ENCODE measurements around the gene SMIM41. TPM values are rescaled to one million over a fixed set of nuclear protein-coding genes. Genes with fewer than 3 reads are reported as not detected.
A peak's percentile ranks its signal among the peaks of the same experiment; 100 is the strongest.

SMIM41 gene
- total RNA-seq, 1 experiment from 2014 or later, result not detected

- POLR2A ChIA-PET (ENCODE audit: unreplicated experiment), result interaction anchor here (0.6 kb wide), 1 partner anchor 37 kb away, joined by 4 read pairs; no protein-coding TSS in a partner anchor
- Histone ChIP-seq H3K4me3 (ENCODE audit: low read length) (peak overlapping the region; percentile 42; the same call in 1 of the 2 replicates), H3K9me3 (ENCODE audit: low read length) (no peaks in the 10 kb centered on the region), H3K27ac (ENCODE audit: low read length) (peak overlapping the region; percentile 100), H3K4me1 (ENCODE audit: insufficient read depth, low read length) (peaks cover 63% of the 10 kb centered on the region), H4K20me1 (ENCODE audit: low read length) (no peaks in the 10 kb centered on the region), H2AFZ (ENCODE audit: low read length) (peak overlapping the region; percentile 48; the same call in 1 of the 2 replicates), H3F3A (ENCODE audit: low read length, unreplicated experiment) (peaks cover 5% of the 10 kb centered on the region), H3K9ac (ENCODE audit: low read length) (peak overlapping the region; percentile 72), H3K36me3 (ENCODE audit: low read depth, low read length) (no peaks in the 10 kb centered on the region), H3K9me2 (replicated peaks; ENCODE audit: low read length) (no peaks in the 10 kb centered on the region), H3K4me2 (ENCODE audit: low read length) (peak overlapping the region; percentile 73), H3K27me3 (ENCODE audit: low read length) (no peaks in the 10 kb centered on the region), H3K79me2 (ENCODE audit: low read length) (no peaks in the 10 kb centered on the region)
- BruUV-seq (replicated peaks), result TSS peak; percentile 24
- ATAC-seq (no peak), DNase-seq (no peak)
- TF ChIP-seq EZH2phosphoT487 (IDR thresholded peaks at IDR 0.05; ENCODE audit: borderline replicate concordance, low read length) (no peak), CTCF (conservative IDR thresholded peaks at IDR 0.05; ENCODE audit: low read depth, low read length) (no peak), EZH2 (IDR thresholded peaks at IDR 0.05; ENCODE audit: low read length, unreplicated experiment) (no peak)
- CTCF ChIA-PET, result no interaction called here
- intact Hi-C loops (cut with micrococcal nuclease), result no loop called here
Observed at GRCh38 chr12:52152905-52153317, 73.4 kb downstream of the SMIM41 start.

- Histone ChIP-seq H3K79me2 (ENCODE audit: low read length) (no peaks in the 10 kb centered on the region), H4K20me1 (ENCODE audit: low read length) (no peaks in the 10 kb centered on the region), H3K9ac (ENCODE audit: low read length) (peak overlapping the region; percentile 5; the same call in 1 of the 2 replicates), H3K9me2 (replicated peaks; ENCODE audit: low read length) (no peaks in the 10 kb centered on the region), H3K27me3 (ENCODE audit: low read length) (no peaks in the 10 kb centered on the region), H3K9me3 (ENCODE audit: low read length) (no peaks in the 10 kb centered on the region), H3F3A (ENCODE audit: low read length, unreplicated experiment) (peaks cover 5% of the 10 kb centered on the region), H3K36me3 (ENCODE audit: low read depth, low read length) (no peaks in the 10 kb centered on the region), H2AFZ (ENCODE audit: low read length) (no peak overlapping the region), H3K4me3 (ENCODE audit: low read length) (no peak overlapping the region), H3K27ac (ENCODE audit: low read length) (peak overlapping the region; percentile 54), H3K4me2 (ENCODE audit: low read length) (no peak overlapping the region), H3K4me1 (ENCODE audit: insufficient read depth, low read length) (peaks cover 41% of the 10 kb centered on the region)
- TF ChIP-seq EZH2 (IDR thresholded peaks at IDR 0.05; ENCODE audit: low read length, unreplicated experiment) (no peak), CTCF (conservative IDR thresholded peaks at IDR 0.05; ENCODE audit: low read depth, low read length) (no peak), EZH2phosphoT487 (IDR thresholded peaks at IDR 0.05; ENCODE audit: borderline replicate concordance, low read length) (no peak)
- no TSS peak for BruUV-seq (replicated peaks)
- POLR2A ChIA-PET (ENCODE audit: unreplicated experiment), result no interaction called here
- intact Hi-C loops (cut with micrococcal nuclease), result no loop called here
- CTCF ChIA-PET, result interaction anchor here (0.6 to 1.2 kb wide), 7 partner anchors 8 to 826 kb away, joined by 3 to 5 read pairs (median 3); no protein-coding TSS in a partner anchor
- DNase-seq, result peak; percentile 52
- ATAC-seq, result peak; percentile 14; the same call in 1 of the 2 replicates
Observed at GRCh38 chr12:52155048-52155868, 75.8 kb downstream of the SMIM41 start.

- intact Hi-C loops (cut with micrococcal nuclease), result no loop called here
- no peaks in the 10 kb centered on the region for H3K9me2 ChIP-seq (replicated peaks; ENCODE audit: low read length)
- H3K27me3 ChIP-seq (ENCODE audit: low read length), result no peaks in the 10 kb centered on the region
- H3K36me3 ChIP-seq (ENCODE audit: low read depth, low read length), result no peaks in the 10 kb centered on the region
- ChIA-PET POLR2A (ENCODE audit: unreplicated experiment) (no interaction called here), CTCF (interaction anchor here (0.5 to 1.5 kb wide), 5 partner anchors 66 to 216 kb away, joined by 3 to 5 read pairs (median 3); no protein-coding TSS in a partner anchor)
- H2AFZ ChIP-seq (ENCODE audit: low read length), result no peak overlapping the region
- H3F3A ChIP-seq (ENCODE audit: low read length, unreplicated experiment), result peaks cover 5% of the 10 kb centered on the region
- H4K20me1 ChIP-seq (ENCODE audit: low read length), result no peaks in the 10 kb centered on the region
- no peaks in the 10 kb centered on the region for H3K79me2 ChIP-seq (ENCODE audit: low read length)
- peaks cover 40% of the 10 kb centered on the region for H3K4me1 ChIP-seq (ENCODE audit: insufficient read depth, low read length)
- BruUV-seq (replicated peaks), result no TSS peak
- DNase-seq (peak; percentile 37), ATAC-seq (no peak)
- TF ChIP-seq CTCF (conservative IDR thresholded peaks at IDR 0.05; ENCODE audit: low read depth, low read length) (no peak), EZH2phosphoT487 (IDR thresholded peaks at IDR 0.05; ENCODE audit: borderline replicate concordance, low read length) (no peak), EZH2 (IDR thresholded peaks at IDR 0.05; ENCODE audit: low read length, unreplicated experiment) (no peak)
- no peaks in the 10 kb centered on the region for H3K9me3 ChIP-seq (ENCODE audit: low read length)
- H3K4me2 ChIP-seq (ENCODE audit: low read length), result no peak overlapping the region
- no peak overlapping the region for H3K4me3 ChIP-seq (ENCODE audit: low read length)
- no peak overlapping the region for H3K27ac ChIP-seq (ENCODE audit: low read length)
- H3K9ac ChIP-seq (ENCODE audit: low read length), result no peak overlapping the region
Observed at GRCh38 chr12:52156311-52156710, 76.8 kb downstream of the SMIM41 start.

All from PC-3 (cell line).